Hypothalamus (tissue), 51 donors: ENCODE measurements around the gene KATNBL1.
A peak's percentile ranks its signal among the peaks of the same experiment; 100 is the strongest.
"Not testable (repeated sequence)": the region's sequence is repeated elsewhere in the genome, so short reads cannot be mapped to it uniquely, and the experiment has no call there.

Experiments
- DNase-seq, 51 donors: peaks; one replicate each; lab custom pipeline; 2025; lab: John Stamatoyannopoulos, UW

Gene KATNBL1

GRCh38 chr15:34203936-34204335 is 6.0 kb downstream of the KATNBL1 start:
- DNase-seq: no peak

- DNase-seq: no peak
Measured at GRCh38 chr15:34203305-34203704, 6.6 kb downstream of the KATNBL1 start.

- DNase-seq: not testable (repeated sequence)
Measured at GRCh38 chr15:34193272-34193671, 16.6 kb downstream of the KATNBL1 start.

- no peak for DNase-seq
Measured at GRCh38 chr15:34188711-34189110, 21.2 kb downstream of the KATNBL1 start.

GRCh38 chr15:34185666-34186065 is 24.2 kb downstream of the KATNBL1 start:
- no peak for DNase-seq

GRCh38 chr15:34182942-34183341 is 27.0 kb downstream of the KATNBL1 start:
- DNase-seq: peak in 8 of 51 donors; percentile 1 to 16 (median 6)

- DNase-seq: no peak
Measured at GRCh38 chr15:34179234-34179633, 30.7 kb downstream of the KATNBL1 start.

GRCh38 chr15:34165987-34166573 is 43.8 kb downstream of the KATNBL1 start:
- DNase-seq: not testable (repeated sequence)

- no peak for DNase-seq
Measured at GRCh38 chr15:34161329-34161963, 48.5 kb downstream of the KATNBL1 start.

GRCh38 chr15:34160735-34161134 is 49.2 kb downstream of the KATNBL1 start:
- no peak for DNase-seq

GRCh38 chr15:34158355-34158754 is 51.5 kb downstream of the KATNBL1 start:
- no peak for DNase-seq

- DNase-seq: no peak
Measured at GRCh38 chr15:34155859-34156258, 54.0 kb downstream of the KATNBL1 start.

GRCh38 chr15:34154725-34155204 is 55.1 kb downstream of the KATNBL1 start:
- DNase-seq: no peak

- DNase-seq: no peak
Measured at GRCh38 chr15:34147371-34148140, 62.3 kb downstream of the KATNBL1 start.

- DNase-seq: no peak
Measured at GRCh38 chr15:34133511-34133910, 76.4 kb downstream of the KATNBL1 start.

GRCh38 chr15:34132881-34133280 is 77.0 kb downstream of the KATNBL1 start:
- DNase-seq: no peak

- no peak for DNase-seq
Measured at GRCh38 chr15:34128898-34129297, 81.0 kb downstream of the KATNBL1 start.

- no peak for DNase-seq
Measured at GRCh38 chr15:34126522-34126921, 83.4 kb downstream of the KATNBL1 start.

GRCh38 chr15:34125945-34126344 is 84.0 kb downstream of the KATNBL1 start:
- DNase-seq: no peak

GRCh38 chr15:34124651-34125050 is 85.2 kb downstream of the KATNBL1 start:
- DNase-seq: no peak

GRCh38 chr15:34122771-34123183 is 87.1 kb downstream of the KATNBL1 start:
- DNase-seq: no peak

GRCh38 chr15:34121786-34122185 is 88.1 kb downstream of the KATNBL1 start:
- DNase-seq: not testable (repeated sequence)
